Sigmoid colon (tissue), 3 donors: ENCODE results near the gene CCDC78.

Experiments used
- POLR2A ChIP-seq, 2 donors: fragments of 450-650 bp; IDR thresholded peaks; one replicate each; pipeline ENCODE4 v1.6.1; 2016; ENCODE audit warnings: antibody characterized with exemption in 2 of 2, mild to moderate bottlenecking in 2 of 2, moderate library complexity in 2 of 2
- TF ChIP-seq, protein P1 (sequence below), 4 experiments: fragments of 450-650 bp in 3 of 4; fragments of 200-600 bp in 1 of 4; IDR thresholded peaks; one replicate each; pipeline ENCODE4 v1.5.1; 2016 to 2019; ENCODE audit warnings: antibody characterized with exemption in 4 of 4, mild to moderate bottlenecking in 3 of 4, moderate library complexity in 2 of 4

DNA sequence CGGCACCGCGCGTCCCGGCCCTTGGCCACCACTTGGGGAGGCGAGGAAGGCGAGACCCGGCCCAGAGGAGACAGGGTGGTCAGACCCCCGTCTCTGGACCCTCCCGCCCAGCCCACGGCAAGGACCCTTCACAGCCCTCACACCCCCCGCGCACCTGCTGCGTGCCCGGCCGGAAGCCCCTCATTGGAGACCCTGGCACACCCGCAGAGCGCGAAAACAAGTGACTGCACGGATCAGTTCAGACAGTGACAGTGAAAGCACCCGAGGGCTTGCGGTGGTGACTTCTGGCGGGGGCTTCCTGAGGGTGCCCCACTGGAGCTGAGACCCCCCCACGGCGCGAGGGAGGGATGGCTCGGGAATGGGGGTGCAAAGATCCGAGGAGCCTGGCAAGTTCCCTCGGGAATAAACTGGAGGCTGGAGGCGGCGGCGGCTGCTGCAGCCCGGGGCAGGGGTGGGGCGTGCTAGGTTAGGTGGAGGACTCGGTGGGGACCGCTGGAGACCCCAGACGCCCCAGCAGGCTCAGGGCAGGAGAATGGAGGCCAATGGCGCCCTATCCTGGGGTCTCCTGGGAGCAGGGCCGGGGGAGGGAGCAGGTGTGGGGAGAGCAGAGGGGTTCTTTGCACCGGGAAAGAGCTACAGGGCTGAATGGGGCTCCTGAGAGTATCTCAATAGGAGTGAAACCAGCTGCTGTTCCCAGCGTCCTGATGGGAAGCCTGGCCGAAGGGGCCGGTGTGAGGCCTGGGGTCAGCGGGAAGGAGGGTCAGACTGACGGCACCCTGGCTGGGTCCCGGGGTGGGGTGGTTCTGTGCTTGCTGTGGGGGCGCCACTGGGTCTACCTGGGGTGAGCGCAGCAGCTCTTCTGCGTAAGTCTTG is 19.8 kb downstream of the CCDC78 start:
- TF ChIP-seq, protein P1, sequence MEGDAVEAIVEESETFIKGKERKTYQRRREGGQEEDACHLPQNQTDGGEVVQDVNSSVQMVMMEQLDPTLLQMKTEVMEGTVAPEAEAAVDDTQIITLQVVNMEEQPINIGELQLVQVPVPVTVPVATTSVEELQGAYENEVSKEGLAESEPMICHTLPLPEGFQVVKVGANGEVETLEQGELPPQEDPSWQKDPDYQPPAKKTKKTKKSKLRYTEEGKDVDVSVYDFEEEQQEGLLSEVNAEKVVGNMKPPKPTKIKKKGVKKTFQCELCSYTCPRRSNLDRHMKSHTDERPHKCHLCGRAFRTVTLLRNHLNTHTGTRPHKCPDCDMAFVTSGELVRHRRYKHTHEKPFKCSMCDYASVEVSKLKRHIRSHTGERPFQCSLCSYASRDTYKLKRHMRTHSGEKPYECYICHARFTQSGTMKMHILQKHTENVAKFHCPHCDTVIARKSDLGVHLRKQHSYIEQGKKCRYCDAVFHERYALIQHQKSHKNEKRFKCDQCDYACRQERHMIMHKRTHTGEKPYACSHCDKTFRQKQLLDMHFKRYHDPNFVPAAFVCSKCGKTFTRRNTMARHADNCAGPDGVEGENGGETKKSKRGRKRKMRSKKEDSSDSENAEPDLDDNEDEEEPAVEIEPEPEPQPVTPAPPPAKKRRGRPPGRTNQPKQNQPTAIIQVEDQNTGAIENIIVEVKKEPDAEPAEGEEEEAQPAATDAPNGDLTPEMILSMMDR (IDR thresholded peaks at IDR 0.05), result no peak
- no peak for TF ChIP-seq POLR2A (IDR thresholded peaks at IDR 0.05)
